Measurements from ENCODE around the gene PRDM2.

PRDM2 gene

DNA sequence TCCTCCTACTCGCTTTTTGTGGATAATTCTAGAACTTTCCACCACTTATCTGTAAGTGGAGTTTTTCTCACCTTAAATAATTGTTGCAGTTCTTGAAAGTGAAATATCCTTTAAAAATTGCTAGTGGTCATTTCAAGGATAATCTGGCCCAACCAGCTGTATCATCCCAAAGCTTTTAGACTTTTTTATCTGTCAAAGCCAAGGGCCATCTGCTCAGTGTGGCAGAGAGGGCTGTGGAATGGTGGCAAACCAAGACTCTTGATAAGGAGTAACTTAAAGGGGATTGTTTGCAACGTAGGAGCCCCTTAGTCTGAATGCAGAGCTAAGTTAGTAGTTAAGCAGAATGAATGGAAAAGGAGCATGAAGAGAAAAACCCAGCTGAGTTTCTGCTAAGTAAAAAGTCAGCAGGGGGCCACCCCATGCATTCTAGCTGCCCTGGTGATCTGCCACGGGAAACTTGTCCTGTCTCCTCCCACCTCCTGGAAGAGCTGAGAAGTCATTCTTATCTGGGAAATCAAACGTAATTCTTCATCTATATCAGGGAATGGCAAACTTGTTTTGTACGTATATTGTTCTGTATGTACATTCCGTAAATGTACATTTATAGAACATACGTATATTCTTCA is 169.3 kb downstream of the PRDM2 start:
- no peak for DNase-seq

DNA sequence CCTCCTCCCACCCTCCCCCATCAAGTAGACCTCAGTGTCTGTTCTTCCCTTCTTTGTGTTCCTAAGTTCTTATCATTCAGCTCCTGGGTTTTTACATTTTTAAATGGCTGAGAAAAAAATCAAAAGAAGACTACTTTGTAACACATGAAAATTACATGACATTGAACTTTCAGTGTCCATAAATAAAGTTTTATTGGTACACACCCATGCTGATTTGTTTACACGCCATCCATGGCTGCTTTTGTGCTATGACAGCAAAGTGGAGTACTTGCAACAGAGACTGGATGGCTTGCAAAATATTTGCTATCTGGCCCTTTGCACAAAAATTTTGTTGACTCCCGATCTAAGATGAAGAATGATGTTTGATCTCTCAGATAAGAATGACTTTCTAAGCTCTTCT is 171.4 kb downstream of the PRDM2 start:
- no peak for DNase-seq

DNA sequence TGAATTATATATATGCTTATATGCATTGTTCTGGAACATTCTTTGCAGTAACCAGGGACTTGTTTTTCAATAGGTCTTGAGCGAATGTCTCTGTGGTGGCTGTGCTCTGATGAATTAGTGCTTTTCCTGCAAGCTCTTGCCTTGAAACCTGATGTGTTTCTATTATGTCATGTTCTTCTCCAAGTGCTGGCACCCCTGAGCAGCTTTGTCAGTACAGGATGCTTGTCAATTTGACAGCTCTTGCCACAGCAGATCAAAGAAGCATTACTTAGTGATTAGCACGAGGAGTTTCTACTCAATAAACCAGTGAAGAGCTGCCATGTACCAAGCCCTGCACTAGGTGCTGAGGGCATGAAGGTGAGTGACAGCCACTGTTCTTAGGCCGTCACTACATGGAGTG is 171.9 kb downstream of the PRDM2 start:
- DNase-seq = no peak

DNA sequence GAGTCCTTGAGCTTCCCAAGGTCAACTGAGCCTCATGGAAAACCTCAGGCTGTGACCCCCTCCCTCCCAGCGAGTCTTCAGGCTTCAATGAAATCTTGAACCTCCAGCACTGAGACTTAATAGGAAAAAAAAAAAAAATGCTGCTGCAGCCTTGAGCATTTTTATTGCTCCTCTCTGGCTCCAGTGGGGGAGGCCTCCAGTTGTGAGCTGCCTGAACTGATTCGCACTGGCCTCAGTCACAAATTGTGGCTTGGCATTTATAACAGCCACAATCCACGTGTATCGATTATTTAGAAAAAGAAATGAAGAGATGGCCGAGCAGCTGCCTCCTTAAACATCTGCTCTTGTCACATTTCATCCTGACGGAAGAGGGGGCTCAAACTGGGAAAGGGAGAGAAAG is 173.0 kb downstream of the PRDM2 start:
- no peak for DNase-seq

Measured in NCI-H2081 (cell line).